ENCODE measurements around the gene EPS15. TPM values are rescaled to one million over a fixed set of nuclear protein-coding genes. Genes with fewer than 3 reads are reported as not detected.

Gene EPS15
- total RNA-seq, 1 donor from 2014 or later, result 42.0 TPM

DNA sequence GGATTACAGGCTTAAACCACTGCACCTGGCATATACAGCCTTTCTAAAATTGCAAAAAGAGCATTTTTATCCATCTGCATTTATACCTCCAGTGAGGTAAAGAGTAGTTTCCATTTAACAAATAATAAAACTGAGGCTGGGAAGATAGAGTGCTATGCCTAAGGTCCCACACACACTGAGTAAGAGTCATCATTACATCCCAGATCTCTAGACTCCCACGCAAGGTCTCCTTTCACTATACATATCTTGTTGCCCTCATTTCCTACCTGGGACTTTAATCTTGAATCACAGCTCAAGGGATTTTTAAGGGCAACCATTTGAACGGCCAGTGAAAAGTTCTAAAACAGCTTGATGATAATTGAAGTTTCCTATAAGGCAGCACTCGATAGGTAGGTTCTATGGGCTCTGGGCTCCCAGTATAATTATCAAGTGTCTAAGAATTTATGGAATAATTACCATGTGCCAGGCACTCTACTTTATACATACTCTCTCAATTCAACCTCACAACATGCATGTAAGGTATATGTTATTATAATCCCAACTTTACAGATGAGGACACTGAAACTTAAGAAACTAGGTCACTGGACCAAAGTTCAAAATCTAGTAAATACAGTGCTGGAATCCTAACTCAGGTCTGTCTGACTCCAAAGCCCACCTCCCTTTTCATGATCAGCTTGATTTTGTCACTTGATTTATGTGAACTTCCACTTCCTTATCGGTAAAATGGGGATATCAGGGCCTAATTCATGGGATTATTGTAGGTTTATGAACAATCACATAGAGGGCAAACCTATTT lies 23.3 kb upstream of the EPS15 start:
- DNase-seq (ENCODE audit: low spot score), result no peak
- Histone ChIP-seq H3K4me1 (no peaks in the 10 kb centered on the region), H3K9me3 (ENCODE audit: low read depth) (no peaks in the 10 kb centered on the region), H4K20me1 (ENCODE audit: low read depth) (no peaks in the 10 kb centered on the region), H3K27me3 (no peaks in the 10 kb centered on the region), H3K4me2 (no peak overlapping the region), H3K36me3 (no peaks in the 10 kb centered on the region), H2AFZ (replicated peaks) (no peak overlapping the region), H3K9ac (no peak overlapping the region), H3K4me3 (no peak overlapping the region), H3F3A (ENCODE audit: low read depth) (no peaks in the 10 kb centered on the region), H3K27ac (no peak overlapping the region), H3K79me2 (ENCODE audit: low read depth) (no peaks in the 10 kb centered on the region)
- Mint-ChIP-seq H3K27me3 (ENCODE audit: insufficient read depth, low read depth) (no peaks in the 10 kb centered on the region), H3K9me3 (peaks cover 2% of the 10 kb centered on the region), H3K4me3 (no peak overlapping the region), H3K27ac (no peak overlapping the region), H3K4me1 (no peaks in the 10 kb centered on the region), H3K36me3 (no peaks in the 10 kb centered on the region)
- TF ChIP-seq CTCF (IDR thresholded peaks at IDR 0.05), result no peak
- TF ChIP-seq EZH2phosphoT487 (IDR thresholded peaks at IDR 0.05), result no peak
- TF ChIP-seq EZH2 (IDR thresholded peaks at IDR 0.05), result no peak

GRCh38 chr1:51541313-51542050 lies 22.4 kb upstream of the EPS15 start:
- no peak overlapping the region for H3K27ac ChIP-seq
- Mint-ChIP-seq H3K27ac (no peak overlapping the region), H3K36me3 (no peaks in the 10 kb centered on the region), H3K4me1 (no peaks in the 10 kb centered on the region), H3K27me3 (ENCODE audit: insufficient read depth, low read depth) (no peaks in the 10 kb centered on the region), H3K9me3 (peaks cover 2% of the 10 kb centered on the region), H3K4me3 (no peak overlapping the region)
- no peaks in the 10 kb centered on the region for H3K79me2 ChIP-seq (ENCODE audit: low read depth)
- no peaks in the 10 kb centered on the region for H3K9me3 ChIP-seq (ENCODE audit: low read depth)
- no peak overlapping the region for H3K9ac ChIP-seq
- no peaks in the 10 kb centered on the region for H3K4me1 ChIP-seq
- no peaks in the 10 kb centered on the region for H3K27me3 ChIP-seq
- no peak overlapping the region for H3K4me2 ChIP-seq
- H3K4me3 ChIP-seq, result no peak overlapping the region
- H3F3A ChIP-seq (ENCODE audit: low read depth), result no peaks in the 10 kb centered on the region
- H3K36me3 ChIP-seq, result no peaks in the 10 kb centered on the region
- TF ChIP-seq CTCF (IDR thresholded peaks at IDR 0.05) (no peak), EZH2 (IDR thresholded peaks at IDR 0.05) (no peak), EZH2phosphoT487 (IDR thresholded peaks at IDR 0.05) (no peak)
- no peak overlapping the region for H2AFZ ChIP-seq (replicated peaks)
- DNase-seq (ENCODE audit: low spot score), result no peak
- H4K20me1 ChIP-seq (ENCODE audit: low read depth), result no peaks in the 10 kb centered on the region

DNA sequence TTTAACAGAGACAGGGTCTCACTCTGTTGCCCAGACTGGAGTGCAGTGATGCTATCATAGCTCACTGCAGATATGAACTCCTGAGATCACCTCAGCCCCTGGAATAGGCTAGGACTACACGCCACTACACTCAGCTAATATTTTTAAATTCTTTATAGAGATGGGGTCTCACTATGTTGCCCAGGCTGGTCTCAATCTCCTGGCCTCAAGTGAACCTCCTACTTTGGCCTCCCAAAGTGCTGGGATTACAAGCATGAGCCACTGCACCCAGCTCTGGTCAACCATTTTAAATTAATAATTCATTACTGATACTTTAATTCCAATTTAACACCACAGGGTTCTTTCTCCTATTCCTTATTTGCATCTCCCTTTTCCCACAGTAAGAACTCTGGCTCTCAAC lies 18.5 kb upstream of the EPS15 start:
- H4K20me1 ChIP-seq (ENCODE audit: low read depth), result no peaks in the 10 kb centered on the region
- H3K4me3 ChIP-seq, result no peak overlapping the region
- Mint-ChIP-seq H3K4me1 (peaks cover 6% of the 10 kb centered on the region), H3K9me3 (peaks cover 2% of the 10 kb centered on the region), H3K27me3 (ENCODE audit: insufficient read depth, low read depth) (no peaks in the 10 kb centered on the region), H3K27ac (no peak overlapping the region), H3K4me3 (no peak overlapping the region), H3K36me3 (no peaks in the 10 kb centered on the region)
- H3K79me2 ChIP-seq (ENCODE audit: low read depth), result no peaks in the 10 kb centered on the region
- TF ChIP-seq EZH2phosphoT487 (IDR thresholded peaks at IDR 0.05), result no peak
- no peak for TF ChIP-seq CTCF (IDR thresholded peaks at IDR 0.05)
- TF ChIP-seq EZH2 (IDR thresholded peaks at IDR 0.05), result no peak
- no peaks in the 10 kb centered on the region for H3F3A ChIP-seq (ENCODE audit: low read depth)
- no peak for DNase-seq (ENCODE audit: low spot score)
- no peak overlapping the region for H3K4me2 ChIP-seq
- H3K9ac ChIP-seq, result no peak overlapping the region
- no peaks in the 10 kb centered on the region for H3K36me3 ChIP-seq
- no peak overlapping the region for H2AFZ ChIP-seq (replicated peaks)
- H3K9me3 ChIP-seq (ENCODE audit: low read depth), result no peaks in the 10 kb centered on the region
- no peak overlapping the region for H3K27ac ChIP-seq
- peaks cover 10% of the 10 kb centered on the region for H3K4me1 ChIP-seq
- H3K27me3 ChIP-seq, result no peaks in the 10 kb centered on the region

Data from neural progenitor cell (in vitro differentiated cells).